Hepatocyte (in vitro differentiated cells): ENCODE results near the gene DHPS. TPM values are rescaled to one million over a fixed set of nuclear protein-coding genes. Genes with fewer than 3 reads are reported as not detected.

Experiments
- DNase-seq: peaks from one replicate; pipeline ENCODE4 v3.0.0-alpha.2; 2016; ENCODE audit warnings: low spot score
- H2AFZ ChIP-seq: fragments of 200-600 bp; sonication (generic); 2 replicates; pipeline ENCODE4 v1.6.0; 2016; ENCODE audit warnings: antibody characterized with exemption, mild to moderate bottlenecking
- H3K27ac ChIP-seq: fragments of 200-600 bp; sonication (generic); 2 replicates; pipeline ENCODE4 v1.5.1; 2016; ENCODE audit warnings: mild to moderate bottlenecking
- H3K27me3 ChIP-seq: fragments of 200-600 bp; sonication (generic); 2 replicates; pipeline ENCODE4 v1.6.1; 2016
- H3K36me3 ChIP-seq: fragments of 200-600 bp; sonication (generic); replicated peaks from 2 replicates; pipeline ENCODE4 v1.5.1; 2016; ENCODE audit warnings: low read depth; ENCODE audit not compliant: insufficient read depth
- H3K4me1 ChIP-seq: fragments of 200-600 bp; sonication (generic); 2 replicates; pipeline ENCODE4 v1.5.1; 2016; ENCODE audit warnings: mild to moderate bottlenecking, moderate library complexity; ENCODE audit not compliant: insufficient read depth
- H3K4me2 ChIP-seq: fragments of 200-600 bp; sonication (generic); 2 replicates; pipeline ENCODE4 v1.6.0; 2016
- H3K4me3 ChIP-seq: fragments of 200-600 bp; sonication (generic); 2 replicates; pipeline ENCODE4 v1.5.1; 2016; ENCODE audit warnings: mild to moderate bottlenecking
- H3K79me2 ChIP-seq: fragments of 200-600 bp; sonication (generic); 2 replicates; pipeline ENCODE4 v1.6.0; 2017; ENCODE audit warnings: mild to moderate bottlenecking
- H3K9me2 ChIP-seq: fragments of 200-600 bp; sonication (generic); replicated peaks from 2 replicates; pipeline ENCODE4 v1.6.0; 2017; ENCODE audit warnings: mild to moderate bottlenecking; ENCODE audit not compliant: insufficient read depth
- H3K9me3 ChIP-seq: fragments of 200-600 bp; sonication (generic); 2 replicates; pipeline ENCODE4 v1.5.1; 2016; ENCODE audit warnings: low read depth, mild to moderate bottlenecking
- H4K20me1 ChIP-seq: fragments of 200-600 bp; sonication (generic); 2 replicates; pipeline ENCODE4 v1.6.0; 2016; ENCODE audit warnings: mild to moderate bottlenecking; ENCODE audit not compliant: insufficient read depth, poor library complexity, severe bottlenecking
- CTCF ChIP-seq: fragments of 200-600 bp; sonication (generic); IDR thresholded peaks from 2 replicates; pipeline ENCODE4 v1.5.1; 2016; ENCODE audit warnings: antibody characterized with exemption, mild to moderate bottlenecking; ENCODE audit not compliant: poor library complexity
- EZH2 ChIP-seq: fragments of 200-600 bp; sonication (generic); IDR thresholded peaks from 2 replicates; pipeline ENCODE4 v1.6.1; 2016; ENCODE audit warnings: antibody characterized with exemption, mild to moderate bottlenecking, borderline replicate concordance
- EZH2phosphoT487 ChIP-seq: fragments of 200-600 bp; sonication (generic); IDR thresholded peaks from one replicate; pipeline ENCODE4 v1.6.1; 2018; ENCODE audit warnings: antibody characterized with exemption, mild to moderate bottlenecking, low read depth, moderate library complexity; ENCODE audit not compliant: unreplicated experiment, severe bottlenecking
- WGBS: methylation state at CpG from one replicate; pipeline ENCODE4 v1.1.6; 2016; ENCODE audit warnings: low lambda C conversion rate; ENCODE audit errors: missing lambda C conversion rate; 5-methylcytosine and 5-hydroxymethylcytosine counted together
- polyA plus RNA-seq: library from polyadenylated mRNA; unstranded; fragments of >200 nt; fragmentation: Nextera tagmentation; extraction: Ambion mirVana; gene quantifications from 2 replicates; pipeline ENCODE4 v1.2.1, GENCODE V29; 2016
- small RNA-seq: library from RNA; depleted of rRNA; stranded (forward); fragments of <200 nt; gene quantifications from one replicate; pipeline ENCODE3, GENCODE V24; 2014
- total RNA-seq: library from RNA; depleted of rRNA; stranded (reverse); fragments of >200 nt; gene quantifications from 2 replicates; pipeline ENCODE4 v1.2.3, GENCODE V29; 2014

The DHPS gene
- total and polyA plus RNA-seq, 2 experiments from 2014 or later: 62.6 to 84.7 TPM

- Histone ChIP-seq H3K4me1 (no peaks in the 10 kb centered on the region), H3K4me3 (peak overlapping the region; percentile 7), H3K79me2 (peaks cover 13% of the 10 kb centered on the region), H3K9me2 (no peaks in the 10 kb centered on the region), H3K9me3 (peaks cover 36% of the 10 kb centered on the region), H3K27me3 (no peaks in the 10 kb centered on the region), H3K36me3 (peaks cover 26% of the 10 kb centered on the region), H2AFZ (no peak overlapping the region), H3K4me2 (no peak overlapping the region), H4K20me1 (no peaks in the 10 kb centered on the region), H3K27ac (no peak overlapping the region)
- 98% methylated on average over 7 of the region's 7 CpGs for WGBS
- TF ChIP-seq EZH2phosphoT487 (no peak), CTCF (no peak), EZH2 (no peak)
- DNase-seq: no peak
Observed at GRCh38 chr19:12629215-12629614, 52.5 kb downstream of the DHPS start.

- Histone ChIP-seq H3K27ac (no peak overlapping the region), H3K36me3 (peaks cover 26% of the 10 kb centered on the region), H3K27me3 (no peaks in the 10 kb centered on the region), H3K4me1 (no peaks in the 10 kb centered on the region), H4K20me1 (no peaks in the 10 kb centered on the region), H3K9me3 (peaks cover 36% of the 10 kb centered on the region), H3K9me2 (no peaks in the 10 kb centered on the region), H3K4me2 (no peak overlapping the region), H3K4me3 (peak overlapping the region; percentile 7), H3K79me2 (peaks cover 16% of the 10 kb centered on the region), H2AFZ (no peak overlapping the region)
- DNase-seq: no peak
- WGBS: 97% methylated on average over 17 of the region's 17 CpGs
- TF ChIP-seq EZH2: no peak
- TF ChIP-seq CTCF: no peak
- no peak for TF ChIP-seq EZH2phosphoT487
Observed at GRCh38 chr19:12628040-12629022, 53.3 kb downstream of the DHPS start.

GRCh38 chr19:12626958-12627357, 54.7 kb downstream of the DHPS start:
- H3K79me2 ChIP-seq: peaks cover 27% of the 10 kb centered on the region
- no peaks in the 10 kb centered on the region for H4K20me1 ChIP-seq
- no peaks in the 10 kb centered on the region for H3K9me2 ChIP-seq
- H3K9me3 ChIP-seq: peaks cover 41% of the 10 kb centered on the region
- H3K27me3 ChIP-seq: no peaks in the 10 kb centered on the region
- H3K4me1 ChIP-seq: no peaks in the 10 kb centered on the region
- H3K4me3 ChIP-seq: no peak overlapping the region
- no peak for DNase-seq
- H2AFZ ChIP-seq: no peak overlapping the region
- TF ChIP-seq EZH2phosphoT487 (no peak), CTCF (no peak), EZH2 (no peak)
- no peak overlapping the region for H3K27ac ChIP-seq
- peaks cover 26% of the 10 kb centered on the region for H3K36me3 ChIP-seq
- 86% methylated on average over 8 of the region's 8 CpGs for WGBS
- no peak overlapping the region for H3K4me2 ChIP-seq

Small RNA genes within 50 kb of the gene (small RNA-seq; reads per million reads assigned to genes)
- 1,275 reads per million, percentile 99 among the genes with 10 or more reads in this experiment for gene SNORD41

Other genes with a start within 250 kb of the DHPS start
- 6.0 and 7.5 TPM in 2 replicates for gene ZNF443, start 240.9 kb downstream of the DHPS start, total RNA-seq
- gene ZNF443, start 240.9 kb downstream of the DHPS start, polyA plus RNA-seq: 1.9 and 3.2 TPM in 2 replicates
- gene ZNF709, start 197.1 kb downstream of the DHPS start, total RNA-seq: 2.2 and 4.0 TPM in 2 replicates
- gene ZNF709, start 197.1 kb downstream of the DHPS start, polyA plus RNA-seq: 0.63 and 1.0 TPM in 2 replicates
- gene ZNF564, start 130.4 kb downstream of the DHPS start, total RNA-seq: 9.2 and 10.7 TPM in 2 replicates
- gene ZNF564, start 130.4 kb downstream of the DHPS start, polyA plus RNA-seq: 5.0 and 6.1 TPM in 2 replicates
- gene ZNF490, start 71.1 kb downstream of the DHPS start, total RNA-seq: 7.8 and 8.1 TPM in 2 replicates
- gene ZNF490, start 71.1 kb downstream of the DHPS start, polyA plus RNA-seq: 1.8 and 2.3 TPM in 2 replicates
- gene ZNF791, start 71.0 kb downstream of the DHPS start, total RNA-seq: 16.1 and 16.2 TPM in 2 replicates
- gene ZNF791, start 71.0 kb downstream of the DHPS start, polyA plus RNA-seq: 11.5 and 16.6 TPM in 2 replicates
- gene MAN2B1, start 15.1 kb downstream of the DHPS start, total RNA-seq: 67.2 and 68.8 TPM in 2 replicates
- gene MAN2B1, start 15.1 kb downstream of the DHPS start, polyA plus RNA-seq: 77.1 and 81.9 TPM in 2 replicates
- 9.1 and 12.2 TPM in 2 replicates for gene WDR83, start 15.1 kb downstream of the DHPS start, total RNA-seq
- 19.5 and 21.5 TPM in 2 replicates for gene WDR83, start 15.1 kb downstream of the DHPS start, polyA plus RNA-seq
- gene GNG14, start 6.1 kb upstream of the DHPS start, total RNA-seq: not detected in 2 replicates
- gene GNG14, start 6.1 kb upstream of the DHPS start, polyA plus RNA-seq: not detected in 2 replicates
- gene FBXW9, start 14.8 kb upstream of the DHPS start, total RNA-seq: 8.1 and 10.9 TPM in 2 replicates
- gene FBXW9, start 14.8 kb upstream of the DHPS start, polyA plus RNA-seq: 9.1 and 11.1 TPM in 2 replicates
- 41.4 and 65.2 TPM in 2 replicates for gene TNPO2, start 42.1 kb upstream of the DHPS start, total RNA-seq
- 11.7 and 16.0 TPM in 2 replicates for gene TNPO2, start 42.1 kb upstream of the DHPS start, polyA plus RNA-seq
- gene TRIR, start 52.8 kb upstream of the DHPS start, total RNA-seq: 243 and 268 TPM in 2 replicates
- gene TRIR, start 52.8 kb upstream of the DHPS start, polyA plus RNA-seq: 246 and 259 TPM in 2 replicates
- gene GET3, start 55.6 kb upstream of the DHPS start, total RNA-seq: 52.3 and 79.6 TPM in 2 replicates
- gene GET3, start 55.6 kb upstream of the DHPS start, polyA plus RNA-seq: 85.4 and 108 TPM in 2 replicates
- gene BEST2, start 69.9 kb upstream of the DHPS start, total RNA-seq: not detected in 2 replicates
- gene BEST2, start 69.9 kb upstream of the DHPS start, polyA plus RNA-seq: not detected in 2 replicates
- gene HOOK2, start 93.7 kb upstream of the DHPS start, total RNA-seq: 44.3 and 70.5 TPM in 2 replicates
- 113 and 128 TPM in 2 replicates for gene HOOK2, start 93.7 kb upstream of the DHPS start, polyA plus RNA-seq
- 343 and 399 TPM in 2 replicates for gene JUNB, start 109.6 kb upstream of the DHPS start, total RNA-seq
- gene JUNB, start 109.6 kb upstream of the DHPS start, polyA plus RNA-seq: 539 and 633 TPM in 2 replicates
- gene PRDX2, start 119.9 kb upstream of the DHPS start, total RNA-seq: 497 and 589 TPM in 2 replicates
- gene PRDX2, start 119.9 kb upstream of the DHPS start, polyA plus RNA-seq: 581 and 582 TPM in 2 replicates
- gene THSD8, start 120.2 kb upstream of the DHPS start, total RNA-seq: not detected in 2 replicates
- 5.1 and 5.7 TPM in 2 replicates for gene THSD8, start 120.2 kb upstream of the DHPS start, polyA plus RNA-seq
- 8.3 and 9.3 TPM in 2 replicates for gene RNASEH2A, start 124.7 kb upstream of the DHPS start, total RNA-seq
- gene RNASEH2A, start 124.7 kb upstream of the DHPS start, polyA plus RNA-seq: 20.4 and 25.7 TPM in 2 replicates
- gene RTBDN, start 152.7 kb upstream of the DHPS start, total RNA-seq: 0.32 TPM in 1 of 2 replicates, not detected in the other
- gene RTBDN, start 152.7 kb upstream of the DHPS start, polyA plus RNA-seq: 0.36 TPM in 1 of 2 replicates, not detected in the other
- gene MAST1, start 156.6 kb upstream of the DHPS start, total RNA-seq: 0.20 and 0.32 TPM in 2 replicates
- 0.22 and 0.54 TPM in 2 replicates for gene MAST1, start 156.6 kb upstream of the DHPS start, polyA plus RNA-seq
- 25.7 and 31.5 TPM in 2 replicates for gene DNASE2, start 199.6 kb upstream of the DHPS start, total RNA-seq
- 41.3 and 41.9 TPM in 2 replicates for gene DNASE2, start 199.6 kb upstream of the DHPS start, polyA plus RNA-seq
- 0.37 TPM in 1 of 2 replicates, not detected in the other for gene KLF1, start 205.3 kb upstream of the DHPS start, total RNA-seq
- not detected in 2 replicates for gene KLF1, start 205.3 kb upstream of the DHPS start, polyA plus RNA-seq
- gene GCDH, start 209.3 kb upstream of the DHPS start, total RNA-seq: 31.7 and 34.2 TPM in 2 replicates
- gene GCDH, start 209.3 kb upstream of the DHPS start, polyA plus RNA-seq: 23.4 and 30.7 TPM in 2 replicates
- 0.67 TPM in 1 of 2 replicates, not detected in the other for gene SYCE2, start 237.4 kb upstream of the DHPS start, total RNA-seq
- 0.77 TPM in 1 of 2 replicates, not detected in the other for gene SYCE2, start 237.4 kb upstream of the DHPS start, polyA plus RNA-seq